ENCODE measurements around the gene HCLS1. TPM values are rescaled to one million over a fixed set of nuclear protein-coding genes. Genes with fewer than 3 reads are reported as not detected.

Gene HCLS1, protein sequence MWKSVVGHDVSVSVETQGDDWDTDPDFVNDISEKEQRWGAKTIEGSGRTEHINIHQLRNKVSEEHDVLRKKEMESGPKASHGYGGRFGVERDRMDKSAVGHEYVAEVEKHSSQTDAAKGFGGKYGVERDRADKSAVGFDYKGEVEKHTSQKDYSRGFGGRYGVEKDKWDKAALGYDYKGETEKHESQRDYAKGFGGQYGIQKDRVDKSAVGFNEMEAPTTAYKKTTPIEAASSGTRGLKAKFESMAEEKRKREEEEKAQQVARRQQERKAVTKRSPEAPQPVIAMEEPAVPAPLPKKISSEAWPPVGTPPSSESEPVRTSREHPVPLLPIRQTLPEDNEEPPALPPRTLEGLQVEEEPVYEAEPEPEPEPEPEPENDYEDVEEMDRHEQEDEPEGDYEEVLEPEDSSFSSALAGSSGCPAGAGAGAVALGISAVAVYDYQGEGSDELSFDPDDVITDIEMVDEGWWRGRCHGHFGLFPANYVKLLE
- total RNA-seq, result 0.09 and 3.6 TPM in 2 replicates

DNA sequence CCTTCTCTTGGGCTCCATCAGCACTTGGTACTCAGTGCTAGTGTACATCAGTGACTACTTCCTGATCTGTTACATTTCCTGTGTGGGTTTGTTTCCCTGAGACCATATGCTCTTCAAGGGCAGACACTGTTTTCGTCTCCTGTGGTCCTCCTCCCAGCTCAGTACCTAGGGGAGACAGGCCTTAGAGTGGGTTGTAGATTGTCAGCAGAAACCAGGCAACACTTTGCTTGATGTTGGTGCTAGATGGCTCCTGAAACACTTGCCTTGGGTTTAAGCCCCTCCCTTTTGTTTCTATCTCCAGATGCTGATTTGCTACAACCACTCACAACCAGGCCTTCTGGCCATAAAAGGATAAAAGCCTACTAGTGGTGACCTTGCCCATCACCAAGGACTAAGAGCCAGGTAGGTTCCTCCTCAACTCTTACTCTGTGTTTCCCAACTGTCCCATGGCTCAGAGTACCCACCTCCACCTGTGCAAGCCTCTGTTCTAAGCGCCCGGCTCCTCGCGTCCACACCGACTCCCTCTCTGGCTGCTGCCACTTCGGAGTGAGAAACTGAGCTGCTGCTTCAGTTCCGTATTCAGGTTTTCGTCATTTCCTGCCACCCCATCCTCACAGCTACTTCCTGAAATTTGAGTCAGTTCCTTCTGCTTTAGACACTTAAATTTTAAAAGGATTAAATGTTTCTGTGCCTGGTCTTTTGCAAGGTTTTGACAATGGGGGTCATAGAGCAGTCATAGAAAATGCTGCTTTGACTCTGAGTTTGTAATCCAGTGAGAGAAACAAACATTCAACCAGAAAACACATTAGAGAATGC is at the start of gene HCLS1:
Gene HCLS1, minus strand, starts transcription at position 548 of the 816 bp plus-strand sequence. CDS start 2,556 bp downstream, outside the sequence.

DNA sequence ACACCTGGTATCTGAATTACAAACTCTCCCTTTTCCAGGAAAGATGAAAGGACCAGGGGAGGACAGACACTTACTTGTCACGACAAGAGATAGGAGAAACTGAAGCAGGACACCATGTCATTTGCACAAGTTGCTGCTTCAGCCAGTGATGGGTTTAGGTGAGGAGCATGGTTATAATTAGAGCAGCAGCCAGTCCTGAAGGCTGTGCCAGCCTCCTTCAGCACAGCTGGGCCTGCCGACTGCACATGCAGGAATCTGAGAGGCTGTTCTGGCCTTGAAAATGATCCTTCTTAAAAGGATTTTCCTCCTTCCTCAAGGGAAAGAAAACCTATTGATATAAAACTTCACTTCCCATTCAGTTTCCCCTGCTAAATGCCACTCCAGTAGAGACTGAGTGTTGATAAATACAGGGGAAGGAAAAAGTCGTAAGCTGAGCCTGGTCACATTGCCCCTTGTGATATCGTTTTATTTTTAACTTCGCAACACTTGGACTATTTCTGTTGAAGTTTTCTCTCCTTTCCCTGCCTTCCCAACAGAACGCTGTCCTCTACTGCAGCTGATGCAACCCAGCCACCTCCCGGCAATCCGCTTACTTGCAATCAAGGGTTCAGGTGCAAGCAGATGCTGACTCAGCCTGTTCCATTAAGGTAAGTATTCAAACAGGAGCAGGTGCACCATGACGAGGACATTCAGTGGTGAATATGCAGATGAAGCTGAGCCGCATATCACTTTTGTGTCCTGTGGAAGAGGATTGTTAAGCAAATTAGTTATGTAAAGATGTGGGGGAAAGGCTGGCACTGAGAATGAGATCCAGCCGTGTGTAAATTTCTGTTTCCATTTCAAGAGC is 67.6 kb downstream of the HCLS1 start, which contains the start of gene FBXO40:
Gene FBXO40, plus strand, starts transcription at position 524 of the 847 bp plus-strand sequence. CDS start 27,197 bp downstream, outside the sequence.

Other genes starting within 250 kb of the HCLS1 start
- gene POLQ, start 114.9 kb downstream of the HCLS1 start, total RNA-seq, result 0.09 and 0.23 TPM in 2 replicates
- not detected in 2 replicates for gene ARGFX, start 93.0 kb downstream of the HCLS1 start, total RNA-seq
- gene FBXO40, start 67.5 kb downstream of the HCLS1 start, total RNA-seq, result not detected in 2 replicates
- gene GOLGB1, start 88.8 kb upstream of the HCLS1 start, total RNA-seq, result 21.5 and 34.5 TPM in 2 replicates
- gene IQCB1, start 174.2 kb upstream of the HCLS1 start, total RNA-seq, result 13.3 and 14.1 TPM in 2 replicates
- gene EAF2, start 174.3 kb upstream of the HCLS1 start, total RNA-seq, result 0.43 and 1.1 TPM in 2 replicates
- under 0.01 and 1.2 TPM in 2 replicates for gene SLC15A2, start 233.5 kb upstream of the HCLS1 start, total RNA-seq

All from pericardium fibroblast (primary cell).